ENCODE results near the gene RTN4RL2.

Gene RTN4RL2

GRCh38 chr11:57432714-57433163, 27.6 kb upstream of the RTN4RL2 start:
- TF ChIP-seq, protein P1, sequence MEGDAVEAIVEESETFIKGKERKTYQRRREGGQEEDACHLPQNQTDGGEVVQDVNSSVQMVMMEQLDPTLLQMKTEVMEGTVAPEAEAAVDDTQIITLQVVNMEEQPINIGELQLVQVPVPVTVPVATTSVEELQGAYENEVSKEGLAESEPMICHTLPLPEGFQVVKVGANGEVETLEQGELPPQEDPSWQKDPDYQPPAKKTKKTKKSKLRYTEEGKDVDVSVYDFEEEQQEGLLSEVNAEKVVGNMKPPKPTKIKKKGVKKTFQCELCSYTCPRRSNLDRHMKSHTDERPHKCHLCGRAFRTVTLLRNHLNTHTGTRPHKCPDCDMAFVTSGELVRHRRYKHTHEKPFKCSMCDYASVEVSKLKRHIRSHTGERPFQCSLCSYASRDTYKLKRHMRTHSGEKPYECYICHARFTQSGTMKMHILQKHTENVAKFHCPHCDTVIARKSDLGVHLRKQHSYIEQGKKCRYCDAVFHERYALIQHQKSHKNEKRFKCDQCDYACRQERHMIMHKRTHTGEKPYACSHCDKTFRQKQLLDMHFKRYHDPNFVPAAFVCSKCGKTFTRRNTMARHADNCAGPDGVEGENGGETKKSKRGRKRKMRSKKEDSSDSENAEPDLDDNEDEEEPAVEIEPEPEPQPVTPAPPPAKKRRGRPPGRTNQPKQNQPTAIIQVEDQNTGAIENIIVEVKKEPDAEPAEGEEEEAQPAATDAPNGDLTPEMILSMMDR (IDR thresholded peaks at IDR 0.05), result no peak
- no peak for TF ChIP-seq ZFX (IDR thresholded peaks at IDR 0.05; ENCODE audit: borderline replicate concordance)
- no peak overlapping the region for H3K27ac ChIP-seq

DNA sequence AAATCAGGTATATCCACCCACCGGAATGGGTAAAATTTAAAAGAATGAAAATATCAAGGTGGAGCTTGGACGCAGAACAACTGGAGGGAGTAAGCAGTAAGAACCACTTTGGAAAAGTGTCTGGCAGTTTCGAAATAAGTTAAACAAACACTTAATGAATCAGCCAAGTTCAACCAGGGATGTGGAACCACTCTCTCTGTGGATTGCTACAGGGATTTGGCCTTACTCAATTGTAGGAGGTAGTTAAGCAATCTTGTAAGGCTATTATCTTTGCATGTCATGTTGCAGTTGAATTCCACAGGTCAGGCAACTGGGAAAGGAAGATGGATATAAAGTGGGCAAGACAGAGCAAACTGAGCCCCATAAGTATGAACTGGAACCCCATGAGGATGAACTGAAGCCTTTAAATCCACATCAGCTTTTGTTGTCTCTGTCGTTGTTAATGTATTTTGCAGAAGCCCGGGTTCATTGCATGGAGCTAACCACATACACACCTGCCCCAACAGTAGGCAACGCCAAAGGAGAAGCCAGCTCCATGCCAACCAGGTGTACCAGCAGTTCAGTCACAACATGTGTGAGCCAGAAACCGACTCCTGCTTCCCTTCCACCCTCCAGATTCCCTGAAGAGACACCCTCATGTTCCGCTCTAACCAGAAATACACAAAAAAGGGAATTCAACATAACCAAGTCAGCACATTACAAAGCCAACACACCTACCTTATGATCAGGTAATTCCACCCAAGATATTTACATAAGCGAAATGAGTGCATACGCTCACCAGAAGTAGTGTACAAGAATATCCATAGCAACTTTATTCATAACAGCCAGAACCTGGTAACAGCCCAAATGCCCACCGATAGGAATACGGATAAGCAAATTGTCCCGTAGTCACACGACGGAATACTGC, 25.4 kb upstream of the RTN4RL2 start:
- H3K27ac ChIP-seq, result no peak overlapping the region
- TF ChIP-seq, protein P1 (IDR thresholded peaks at IDR 0.05), result no peak
- no peak for TF ChIP-seq ZFX (IDR thresholded peaks at IDR 0.05; ENCODE audit: borderline replicate concordance)

GRCh38 chr11:57436031-57436430, 24.3 kb upstream of the RTN4RL2 start:
- H3K27ac ChIP-seq, result no peak overlapping the region
- TF ChIP-seq, protein P1 (IDR thresholded peaks at IDR 0.05), result no peak
- no peak for TF ChIP-seq ZFX (IDR thresholded peaks at IDR 0.05; ENCODE audit: borderline replicate concordance)

GRCh38 chr11:57438345-57439285, 21.7 kb upstream of the RTN4RL2 start:
- no peak overlapping the region for H3K27ac ChIP-seq

DNA sequence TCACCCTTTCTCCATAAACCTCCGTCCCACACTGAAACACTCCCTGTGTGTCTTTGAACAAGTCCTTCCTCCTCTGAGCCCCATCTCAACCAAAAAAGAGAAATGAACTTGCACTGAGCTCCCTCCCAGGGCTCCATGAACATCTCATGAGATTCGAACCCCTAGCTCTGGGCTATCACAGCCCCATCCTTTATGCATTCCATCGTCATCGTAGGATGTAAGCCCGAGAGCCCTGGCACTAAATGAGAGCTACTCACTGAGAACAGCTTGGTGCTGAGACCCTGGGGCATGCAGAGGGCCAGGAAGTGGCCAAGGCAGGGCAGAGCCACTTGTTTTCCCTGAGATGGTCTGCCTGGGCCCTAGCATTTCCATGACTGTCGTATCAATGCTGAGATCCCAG, 20.5 kb upstream of the RTN4RL2 start:
- no peak overlapping the region for H3K27ac ChIP-seq
- TF ChIP-seq ZFX (IDR thresholded peaks at IDR 0.05; ENCODE audit: borderline replicate concordance), result no peak
- TF ChIP-seq, protein P1 (IDR thresholded peaks at IDR 0.05), result no peak

More at GRCh38 chr11:57438345-57439285, 21.7 kb upstream of the RTN4RL2 start:
- no peak for TF ChIP-seq ZFX (IDR thresholded peaks at IDR 0.05; ENCODE audit: borderline replicate concordance)
- TF ChIP-seq, protein P1 (IDR thresholded peaks at IDR 0.05), result no peak

- no peak for TF ChIP-seq ZFX (IDR thresholded peaks at IDR 0.05; ENCODE audit: borderline replicate concordance)
- TF ChIP-seq, protein P1 (IDR thresholded peaks at IDR 0.05), result no peak
- H3K27ac ChIP-seq, result no peak overlapping the region
These were observed 19.4 kb upstream of the RTN4RL2 start for GRCh38 chr11:57440744-57441414.

All from 22Rv1 (cell line).